Liver (tissue), 9 donors: ENCODE measurements around the gene BFSP2. TPM values are rescaled to one million over a fixed set of nuclear protein-coding genes. Genes with fewer than 3 reads are reported as not detected.

ENCODE experiments used
- DNase-seq: peaks from one replicate; pipeline ENCODE4 v3.0.0-alpha.2; 2017; ENCODE audit warnings: low spot score
- H3K27ac ChIP-seq, 2 donors: one replicate each; pipeline ENCODE4 v1.7.0; 2013; ENCODE audit warnings: inconsistent platforms in 2 of 2, low read length in 2 of 2, control low read depth in 1 of 2, low read depth in 1 of 2, mild to moderate bottlenecking in 1 of 2
- H3K27me3 ChIP-seq, 4 donors: one replicate each; pipeline versions ENCODE4 v1.6.1 to v1.7.0; 2013; ENCODE audit warnings: low read length in 3 of 4, inconsistent platforms in 1 of 4, mild to moderate bottlenecking in 1 of 4, moderate library complexity in 1 of 4; ENCODE audit not compliant: control insufficient read depth in 4 of 4, insufficient read depth in 4 of 4
- H3K36me3 ChIP-seq, 4 donors: one replicate each; pipeline versions ENCODE4 v1.6.1 to v1.7.0; 2013; ENCODE audit warnings: low read length in 3 of 4, mild to moderate bottlenecking in 3 of 4, low read depth in 1 of 4, moderate library complexity in 1 of 4; ENCODE audit not compliant: control insufficient read depth in 4 of 4, insufficient read depth in 3 of 4
- H3K4me1 ChIP-seq, 4 donors: one replicate each; pipeline versions ENCODE4 v1.6.1 to v1.7.0; 2013; ENCODE audit warnings: low read length in 3 of 4, mild to moderate bottlenecking in 3 of 4, moderate library complexity in 1 of 4; ENCODE audit not compliant: control insufficient read depth in 4 of 4, insufficient read depth in 4 of 4
- H3K4me3 ChIP-seq, 3 donors: one replicate each; pipeline versions ENCODE4 v1.6.1 to v1.7.0; 2013; ENCODE audit warnings: low read length in 3 of 3, control low read depth in 1 of 3, low read depth in 1 of 3, mild to moderate bottlenecking in 1 of 3
- H3K9ac ChIP-seq, 2 donors: one replicate each; pipeline ENCODE4 v1.7.0; 2013; ENCODE audit warnings: low read length in 2 of 2, mild to moderate bottlenecking in 2 of 2, moderate library complexity in 2 of 2, control low read depth in 1 of 2, low read depth in 1 of 2
- H3K9me3 ChIP-seq, 4 donors: one replicate each; pipeline versions ENCODE4 v1.6.1 to v1.7.0; 2013; ENCODE audit warnings: low read length in 3 of 4; ENCODE audit not compliant: control insufficient read depth in 4 of 4
- ATF3 ChIP-seq: IDR thresholded peaks from 2 replicates; pipeline ENCODE4 v1.6.1; 2016; ENCODE audit warnings: antibody characterized with exemption
- CTCF ChIP-seq: fragments of 150-350 bp; IDR thresholded peaks from 2 replicates; pipeline ENCODE4 v1.5.1; 2017; ENCODE audit warnings: improper control_type of control experiment, low read depth, low read length; ENCODE audit not compliant: missing input control
- EGR1 ChIP-seq, 2 donors: IDR thresholded peaks; 2 replicates each; pipeline ENCODE4 v1.6.1; 2016 to 2018; ENCODE audit warnings: antibody characterized with exemption in 2 of 2, low read depth in 2 of 2
- FOXA1 ChIP-seq: IDR thresholded peaks from 2 replicates; pipeline ENCODE4 v1.6.1; 2016; ENCODE audit warnings: antibody characterized with exemption
- FOXA2 ChIP-seq: IDR thresholded peaks from 2 replicates; pipeline ENCODE4 v1.6.1; 2016; ENCODE audit warnings: antibody characterized with exemption
- GABPA ChIP-seq, 2 donors: IDR thresholded peaks in 1 of 2; conservative IDR thresholded peaks in 1 of 2; 2 replicates each; pipeline ENCODE4 v1.6.1; 2016; ENCODE audit warnings: antibody characterized with exemption in 2 of 2, mild to moderate bottlenecking in 1 of 2, moderate library complexity in 1 of 2
- HNF4A ChIP-seq, 2 donors: conservative IDR thresholded peaks; 2 replicates each; pipeline ENCODE4 v1.6.1; 2016; ENCODE audit warnings: antibody characterized with exemption in 2 of 2, mild to moderate bottlenecking in 2 of 2
- HNF4G ChIP-seq: IDR thresholded peaks from 2 replicates; pipeline ENCODE4 v1.6.1; 2016; ENCODE audit warnings: antibody characterized with exemption
- JUND ChIP-seq, 2 donors: IDR thresholded peaks; 2 replicates each; pipeline ENCODE4 v1.6.1; 2016; ENCODE audit warnings: antibody characterized with exemption in 2 of 2
- MAX ChIP-seq: IDR thresholded peaks from 2 replicates; pipeline ENCODE4 v1.6.1; 2016; ENCODE audit warnings: antibody characterized with exemption
- NR2F2 ChIP-seq: IDR thresholded peaks from 2 replicates; pipeline ENCODE4 v1.6.1; 2016; ENCODE audit warnings: antibody characterized with exemption
- RAD21 ChIP-seq, 2 donors: IDR thresholded peaks; 2 replicates each; pipeline ENCODE4 v1.6.1; 2016; ENCODE audit warnings: antibody characterized with exemption in 2 of 2, mild to moderate bottlenecking in 2 of 2
- REST ChIP-seq: IDR thresholded peaks from 2 replicates; pipeline ENCODE4 v1.6.1; 2016; ENCODE audit warnings: antibody characterized with exemption, mild to moderate bottlenecking
- RXRA ChIP-seq, 2 donors: IDR thresholded peaks; 2 replicates each; pipeline ENCODE4 v1.6.1; 2017 to 2018; ENCODE audit warnings: antibody characterized with exemption in 2 of 2, mild to moderate bottlenecking in 1 of 2
- SP1 ChIP-seq: IDR thresholded peaks from 2 replicates; pipeline ENCODE4 v1.6.1; 2018; ENCODE audit warnings: antibody characterized with exemption, mild to moderate bottlenecking
- TAF1 ChIP-seq: conservative IDR thresholded peaks from 2 replicates; pipeline ENCODE4 v1.6.1; 2016; ENCODE audit warnings: antibody characterized with exemption, mild to moderate bottlenecking
- YY1 ChIP-seq: IDR thresholded peaks from 2 replicates; pipeline ENCODE4 v1.6.1; 2016; ENCODE audit warnings: antibody characterized with exemption, mild to moderate bottlenecking
- ZBTB33 ChIP-seq: IDR thresholded peaks from 2 replicates; pipeline ENCODE4 v1.6.1; 2016; ENCODE audit warnings: antibody characterized with exemption
- WGBS: extraction: QIAGEN DNeasy Blood & Tissue Kit; methylation state at CpG from one replicate; pipeline ENCODE4 v1.1.7; 2013; 5-methylcytosine and 5-hydroxymethylcytosine counted together
- polyA plus RNA-seq, 2 donors: library from polyadenylated mRNA; stranded (reverse) in 1 of 2; unstranded in 1 of 2; fragments of 200-250 nt in 1 of 2; fragments of >200 nt in 1 of 2; fragmentation: Nextera tagmentation in 1 of 2; extraction: Ambion mirVana in 1 of 2; gene quantifications; one replicate each; pipeline versions ENCODE4 v1.2.1 to v1.2.3, GENCODE V29; 2013 to 2015
- total RNA-seq, 2 donors: library from RNA; depleted of rRNA; stranded (reverse); fragments of >200 nt; gene quantifications; one replicate each; pipeline ENCODE4 v1.2.3, GENCODE V29; 2014
- donor health status: healthy.
- donor health status: healthy.
- donor health status: healthy.
- donor health status: healthy.
- donor health status: healthy.

The BFSP2 gene
- total and polyA plus RNA-seq, 4 donors, result 0.42 TPM; not detected in 3

GRCh38 chr3:133425898-133426297 is 26.0 kb downstream of the BFSP2 start:
- Histone ChIP-seq H3K27ac (no peak overlapping the region), H3K9ac (no peak overlapping the region), H3K4me1 (peaks cover 0 to 22% (median 13%) of the 10 kb centered on the region in 4 donors), H3K27me3 (no peaks in the 10 kb centered on the region), H3K36me3 (no peaks in the 10 kb centered on the region), H3K4me3 (no peak overlapping the region), H3K9me3 (no peaks in the 10 kb centered on the region)
- TF ChIP-seq HNF4G, result no peak
- TF ChIP-seq GABPA (IDR thresholded peaks at IDR 0.05 in 1 of 2, conservative IDR thresholded peaks at IDR 0.05 in 1 of 2), result no peak
- no peak for TF ChIP-seq FOXA1
- no peak for TF ChIP-seq EGR1 (IDR thresholded peaks at IDR 0.05; ENCODE audit: low read depth in 2 of 2)
- no peak for TF ChIP-seq RXRA (IDR thresholded peaks at IDR 0.05)
- no peak for TF ChIP-seq CTCF
- TF ChIP-seq RAD21 (IDR thresholded peaks at IDR 0.05), result no peak
- no peak for TF ChIP-seq ZBTB33
- TF ChIP-seq FOXA2, result no peak
- TF ChIP-seq TAF1, result no peak
- TF ChIP-seq YY1, result no peak
- TF ChIP-seq NR2F2, result no peak
- TF ChIP-seq JUND (IDR thresholded peaks at IDR 0.05), result no peak
- no peak for TF ChIP-seq REST
- TF ChIP-seq MAX, result no peak
- TF ChIP-seq HNF4A (conservative IDR thresholded peaks at IDR 0.05), result no peak
- no peak for TF ChIP-seq ATF3
- no peak for TF ChIP-seq SP1
- 83% methylated on average over 3 of the region's 3 CpGs for WGBS
- DNase-seq, result no peak
